Stomach (tissue), 4 donors: ENCODE data around the gene CRIP2.

Experiments
- EP300 ChIP-seq: sonication (generic); formaldehyde crosslinking; IDR thresholded peaks from one replicate; pipeline ENCODE4 v1.6.1; 2017; ENCODE audit warnings: antibody characterized with exemption
- POLR2A ChIP-seq, 4 donors: fragments of 450-650 bp; IDR thresholded peaks; one replicate each; pipeline ENCODE4 v1.6.1; 2016; ENCODE audit warnings: antibody characterized with exemption in 4 of 4, control low read depth in 2 of 4, mild to moderate bottlenecking in 1 of 4, moderate library complexity in 1 of 4
- POLR2AphosphoS5 ChIP-seq, 3 donors: sonication (generic); formaldehyde crosslinking; IDR thresholded peaks; one replicate each; pipeline ENCODE4 v1.6.1; 2016; ENCODE audit warnings: antibody characterized with exemption in 3 of 3
- TF ChIP-seq, protein P1 (sequence below), 7 experiments: fragments of 450-650 bp in 4 of 7; fragments of 200-600 bp in 3 of 7; sonication (generic) in 3 of 7; IDR thresholded peaks; one replicate each; pipeline ENCODE4 v1.5.1; 2016 to 2019; ENCODE audit warnings: antibody characterized with exemption in 7 of 7, control low read depth in 2 of 7, mild to moderate bottlenecking in 1 of 7

DNA sequence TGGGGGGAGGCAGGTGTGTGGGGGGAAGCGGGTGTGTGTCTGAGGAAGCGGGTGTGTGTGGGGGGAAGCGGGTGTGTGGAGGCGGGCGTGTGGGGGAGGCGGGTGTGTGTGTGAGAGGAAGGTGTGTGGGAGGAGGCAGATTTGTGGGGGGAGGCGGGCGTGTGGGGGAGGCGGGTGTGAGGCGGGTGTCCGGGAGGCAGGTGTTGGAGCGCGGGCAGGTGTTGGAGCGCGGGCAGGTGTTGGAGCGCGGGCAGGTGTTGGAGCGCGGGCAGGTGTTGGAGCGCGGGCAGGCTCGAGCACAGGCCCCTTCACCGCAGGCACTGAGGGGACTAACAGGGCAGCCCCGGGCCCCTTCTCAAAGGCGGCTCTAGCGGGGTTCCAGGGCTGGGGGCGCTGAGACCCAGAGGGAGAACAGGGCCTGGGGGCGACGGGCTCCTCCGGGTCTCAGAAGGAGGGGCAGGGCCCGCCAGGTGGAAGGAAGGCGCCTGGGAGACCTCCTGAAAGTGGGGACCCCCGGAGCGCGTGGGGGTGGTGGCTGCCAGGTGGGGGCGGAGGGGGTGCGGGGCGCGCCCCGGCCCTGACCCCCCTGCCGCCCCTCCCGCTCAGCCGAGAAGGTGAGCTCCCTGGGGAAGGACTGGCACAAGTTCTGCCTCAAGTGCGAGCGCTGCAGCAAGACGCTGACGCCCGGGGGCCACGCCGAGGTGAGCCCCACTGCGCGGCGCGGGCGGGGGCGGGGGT, 3.2 kb downstream of the CRIP2 start:
- TF ChIP-seq, protein P1, sequence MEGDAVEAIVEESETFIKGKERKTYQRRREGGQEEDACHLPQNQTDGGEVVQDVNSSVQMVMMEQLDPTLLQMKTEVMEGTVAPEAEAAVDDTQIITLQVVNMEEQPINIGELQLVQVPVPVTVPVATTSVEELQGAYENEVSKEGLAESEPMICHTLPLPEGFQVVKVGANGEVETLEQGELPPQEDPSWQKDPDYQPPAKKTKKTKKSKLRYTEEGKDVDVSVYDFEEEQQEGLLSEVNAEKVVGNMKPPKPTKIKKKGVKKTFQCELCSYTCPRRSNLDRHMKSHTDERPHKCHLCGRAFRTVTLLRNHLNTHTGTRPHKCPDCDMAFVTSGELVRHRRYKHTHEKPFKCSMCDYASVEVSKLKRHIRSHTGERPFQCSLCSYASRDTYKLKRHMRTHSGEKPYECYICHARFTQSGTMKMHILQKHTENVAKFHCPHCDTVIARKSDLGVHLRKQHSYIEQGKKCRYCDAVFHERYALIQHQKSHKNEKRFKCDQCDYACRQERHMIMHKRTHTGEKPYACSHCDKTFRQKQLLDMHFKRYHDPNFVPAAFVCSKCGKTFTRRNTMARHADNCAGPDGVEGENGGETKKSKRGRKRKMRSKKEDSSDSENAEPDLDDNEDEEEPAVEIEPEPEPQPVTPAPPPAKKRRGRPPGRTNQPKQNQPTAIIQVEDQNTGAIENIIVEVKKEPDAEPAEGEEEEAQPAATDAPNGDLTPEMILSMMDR (IDR thresholded peaks at IDR 0.05): no peak
- TF ChIP-seq POLR2A (IDR thresholded peaks at IDR 0.05): no peak
- TF ChIP-seq EP300: no peak
- TF ChIP-seq POLR2AphosphoS5 (IDR thresholded peaks at IDR 0.05): no peak
